GM19468 (cell line): ENCODE results near the gene MXD1.
A peak's percentile ranks its signal among the peaks of the same experiment; 100 is the strongest.
"Not testable (repeated sequence)": the region's sequence is repeated elsewhere in the genome, so short reads cannot be mapped to it uniquely, and the experiment has no call there.

ENCODE experiments used
- ATAC-seq: cut with Tn5 transposase; IDR thresholded peaks from one replicate; pipeline ENCODE4 v1.9.1; 2021; ENCODE audit warnings: mild to moderate bottlenecking, moderate library complexity, moderate number of reproducible peaks; ENCODE audit not compliant: unreplicated experiment; ENCODE audit errors: extremely low read depth

The MXD1 gene

GRCh38 chr2:69914950-69915945 is at the start of gene MXD1:
Gene MXD1, plus strand, starts transcription at chr2:69915109. Its CDS starts 222 bp downstream, at chr2:69915331.
- ATAC-seq: no peak

GRCh38 chr2:69888451-69888850 is 26.5 kb upstream of the MXD1 start:
- ATAC-seq: no peak

- no peak for ATAC-seq
Observed at GRCh38 chr2:69889302-69889701, 25.6 kb upstream of the MXD1 start.

GRCh38 chr2:69890881-69891280 is 24.0 kb upstream of the MXD1 start:
- ATAC-seq: no peak

GRCh38 chr2:69892838-69893424 is 22.0 kb upstream of the MXD1 start:
- ATAC-seq: not testable (repeated sequence)

GRCh38 chr2:69893684-69894551 is 21.0 kb upstream of the MXD1 start, which contains the start of gene SNRNP27:
Gene SNRNP27, plus strand, starts transcription at chr2:69893956. Its CDS starts 29 bp downstream, at chr2:69893985.
- ATAC-seq: no peak

GRCh38 chr2:69894737-69895136 is 20.2 kb upstream of the MXD1 start:
- not testable (repeated sequence) for ATAC-seq

- no peak for ATAC-seq
Observed at GRCh38 chr2:69902213-69902922, 12.5 kb upstream of the MXD1 start.

GRCh38 chr2:69907216-69907615 is 7.7 kb upstream of the MXD1 start:
- ATAC-seq: no peak

- no peak for ATAC-seq
Observed at GRCh38 chr2:69911985-69912563, 2.8 kb upstream of the MXD1 start.

- ATAC-seq: peak; percentile 84
Observed at GRCh38 chr2:69914164-69914949, 552 bp upstream of the MXD1 start.

GRCh38 chr2:69916106-69916505 is 1.2 kb downstream of the MXD1 start:
- no peak for ATAC-seq

- no peak for ATAC-seq
Observed at GRCh38 chr2:69917852-69918251, 2.9 kb downstream of the MXD1 start.

- ATAC-seq: no peak
Observed at GRCh38 chr2:69918401-69918800, 3.5 kb downstream of the MXD1 start.

GRCh38 chr2:69923116-69923515 is 8.2 kb downstream of the MXD1 start:
- no peak for ATAC-seq

- ATAC-seq: no peak
Observed at GRCh38 chr2:69926849-69927515, 12.1 kb downstream of the MXD1 start.

GRCh38 chr2:69931832-69932595 is 17.1 kb downstream of the MXD1 start:
- no peak for ATAC-seq

GRCh38 chr2:69932596-69932922 is 17.6 kb downstream of the MXD1 start:
- no peak for ATAC-seq
